Osteocyte (in vitro differentiated cells): ENCODE measurements around the gene EVC2. TPM values are rescaled to one million over a fixed set of nuclear protein-coding genes. Genes with fewer than 3 reads are reported as not detected.

ENCODE experiments used
- DNase-seq: peaks from one replicate; pipeline ENCODE4 v3.0.0; 2021; ENCODE audit warnings: mixed read lengths; ENCODE audit not compliant: unreplicated experiment; ENCODE audit errors: extremely low spot score
- H3K27ac Mint-ChIP-seq: one replicate; pipeline ENCODE4 v1.8.0; 2021; ENCODE audit warnings: mild to moderate bottlenecking, mixed read lengths; ENCODE audit not compliant: unreplicated experiment
- H3K27me3 Mint-ChIP-seq: one replicate; pipeline ENCODE4 v1.8.0; 2021; ENCODE audit warnings: mixed read lengths; ENCODE audit not compliant: unreplicated experiment
- H3K36me3 Mint-ChIP-seq: one replicate; pipeline ENCODE4 v1.8.0; 2021; ENCODE audit warnings: mixed read lengths; ENCODE audit not compliant: unreplicated experiment
- H3K4me1 Mint-ChIP-seq: one replicate; pipeline ENCODE4 v1.8.0; 2021; ENCODE audit warnings: mixed read lengths; ENCODE audit not compliant: unreplicated experiment
- H3K4me3 Mint-ChIP-seq: one replicate; pipeline ENCODE4 v1.8.0; 2021; ENCODE audit warnings: mild to moderate bottlenecking, moderate library complexity, mixed read lengths; ENCODE audit not compliant: unreplicated experiment
- H3K9me3 Mint-ChIP-seq: one replicate; pipeline ENCODE4 v1.8.0; 2021; ENCODE audit warnings: mixed read lengths; ENCODE audit not compliant: unreplicated experiment
- CTCF ChIP-seq: fragments of 200-600 bp; sonication (generic); IDR thresholded peaks from 2 replicates; pipeline ENCODE4 v1.5.0; 2021; ENCODE audit warnings: antibody characterized with exemption, mild to moderate bottlenecking, moderate library complexity
- total RNA-seq: library from RNA; stranded (reverse); gene quantifications from 2 replicates; pipeline ENCODE4 v1.2.1, GENCODE V29; 2021

The EVC2 gene
- total RNA-seq, 1 donor from 2014 or later: 3.1 TPM

DNA sequence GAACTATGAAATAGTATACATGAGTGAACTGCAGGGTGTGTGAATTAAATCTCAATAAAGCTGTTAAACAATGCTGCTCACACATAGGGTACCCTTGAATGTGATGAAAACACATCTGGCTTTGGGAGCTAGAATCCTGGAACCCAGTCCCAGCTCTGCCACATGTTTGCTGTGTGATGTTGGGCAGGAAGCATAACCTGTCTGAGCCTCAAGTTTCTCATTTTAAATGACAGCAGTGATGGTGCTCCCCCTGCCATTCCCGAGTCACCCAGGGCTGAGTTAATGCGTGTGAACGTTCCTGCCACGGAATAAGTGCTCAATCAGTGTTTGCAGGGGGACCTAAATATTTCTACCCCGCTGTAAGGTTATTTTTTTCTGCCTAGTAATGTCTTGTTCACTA lies 13.6 kb upstream of the EVC2 start:
- H3K36me3 Mint-ChIP-seq: peaks cover 43% of the 10 kb centered on the region

DNA sequence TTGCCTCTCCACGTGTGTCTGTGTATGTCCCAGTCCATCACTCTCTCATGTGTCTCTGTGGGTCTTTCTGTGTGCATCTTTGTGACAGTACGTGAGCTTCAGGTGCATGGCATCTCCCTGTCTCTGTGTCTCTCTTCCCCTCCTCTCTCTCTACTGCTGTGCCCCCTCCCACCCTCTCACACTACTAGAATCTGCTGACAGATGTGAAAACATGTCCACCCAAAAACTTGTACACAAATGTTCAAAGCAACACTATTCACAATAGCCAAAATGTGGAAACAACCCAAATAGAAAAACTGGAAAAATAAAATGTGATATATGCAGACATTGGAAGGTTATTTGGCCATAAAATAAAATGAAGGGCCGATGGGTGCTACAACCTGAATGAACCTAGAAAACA lies 12.6 kb upstream of the EVC2 start:
- no peak for DNase-seq
- Mint-ChIP-seq H3K4me3 (no peak overlapping the region), H3K27ac (no peak overlapping the region), H3K4me1 (peaks cover 18% of the 10 kb centered on the region), H3K9me3 (peaks cover 8% of the 10 kb centered on the region), H3K27me3 (no peaks in the 10 kb centered on the region), H3K36me3 (peaks cover 42% of the 10 kb centered on the region)
- no peak for TF ChIP-seq CTCF

More for the DNA sequence above, 13.6 kb upstream of the EVC2 start:
- Mint-ChIP-seq H3K27me3 (no peaks in the 10 kb centered on the region), H3K4me3 (no peak overlapping the region), H3K4me1 (peaks cover 17% of the 10 kb centered on the region), H3K9me3 (peaks cover 9% of the 10 kb centered on the region), H3K27ac (no peak overlapping the region)
- no peak for DNase-seq
- TF ChIP-seq CTCF: no peak

DNA sequence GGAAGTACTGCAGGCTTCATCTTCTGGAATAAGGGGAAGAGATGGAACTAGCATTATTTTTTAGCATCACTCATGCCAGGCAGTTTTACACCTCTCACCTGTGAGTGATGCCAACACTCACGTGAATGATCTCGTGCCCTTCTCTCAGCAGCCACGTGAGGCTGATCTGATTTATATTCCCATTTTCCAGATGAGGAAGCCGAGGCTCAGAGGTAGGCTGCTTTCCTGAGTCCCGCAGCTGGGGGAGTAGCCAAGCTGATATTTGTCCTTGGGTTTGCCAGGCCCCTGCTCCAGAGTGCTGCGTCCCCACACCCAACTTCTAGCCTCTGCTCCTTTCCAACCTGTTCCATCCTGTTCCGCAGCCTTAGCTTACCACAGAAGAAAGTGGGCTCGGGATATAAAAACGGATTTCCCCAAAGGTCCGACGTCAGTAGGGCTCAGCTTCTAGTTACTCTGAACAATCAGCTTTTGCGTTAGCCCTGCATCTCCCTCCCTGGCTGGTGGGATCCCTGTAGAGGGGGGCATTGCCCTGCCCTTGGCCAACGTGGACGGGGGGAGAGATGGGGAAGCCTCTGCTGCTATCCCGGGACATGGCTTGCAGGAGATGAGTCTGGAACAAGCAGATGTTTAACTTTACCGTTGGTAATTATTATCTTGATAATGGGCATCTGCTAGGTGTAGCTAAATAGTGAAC lies 11.9 kb upstream of the EVC2 start:
- Mint-ChIP-seq H3K4me3 (no peak overlapping the region), H3K9me3 (peaks cover 2% of the 10 kb centered on the region), H3K4me1 (peaks cover 18% of the 10 kb centered on the region), H3K27me3 (no peaks in the 10 kb centered on the region), H3K27ac (no peak overlapping the region), H3K36me3 (peaks cover 37% of the 10 kb centered on the region)
- TF ChIP-seq CTCF: no peak
- DNase-seq: no peak

DNA sequence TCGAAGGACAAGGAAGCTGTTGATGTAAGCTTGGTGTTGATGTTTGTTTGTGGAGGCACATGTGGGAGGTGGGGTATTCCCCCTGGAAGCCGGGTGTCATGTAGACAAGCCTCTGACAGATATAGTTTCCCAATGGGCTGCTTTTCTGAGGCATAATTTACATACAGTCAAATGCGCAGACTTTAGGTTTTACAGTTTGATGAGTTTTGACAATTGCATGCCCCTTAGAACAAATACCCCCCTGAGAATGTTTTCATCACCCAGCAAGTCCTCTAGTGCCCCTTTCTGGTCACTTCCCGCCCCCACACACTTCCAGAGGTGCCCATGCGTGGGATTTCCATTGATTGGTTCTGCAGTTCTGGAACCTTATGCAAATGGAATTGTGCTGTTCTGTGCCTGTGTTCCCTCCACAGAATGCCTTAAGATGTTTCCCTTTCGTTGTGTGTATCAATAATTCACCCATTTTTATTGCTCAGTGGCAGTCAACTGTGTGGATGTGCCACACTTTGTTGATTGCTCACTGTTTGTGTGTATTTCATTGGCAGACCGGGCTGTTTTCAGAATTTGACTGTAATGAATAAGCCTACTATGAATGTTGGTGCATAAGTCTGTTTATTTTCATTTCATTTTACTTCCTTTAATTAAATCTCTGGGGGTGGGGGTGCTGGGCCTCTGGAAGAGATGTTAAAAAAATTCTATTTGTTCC lies 11.1 kb upstream of the EVC2 start:
- Mint-ChIP-seq H3K27me3 (no peaks in the 10 kb centered on the region), H3K4me3 (no peak overlapping the region), H3K36me3 (peaks cover 34% of the 10 kb centered on the region), H3K4me1 (peaks cover 18% of the 10 kb centered on the region), H3K27ac (no peak overlapping the region), H3K9me3 (peaks cover 6% of the 10 kb centered on the region)
- no peak for DNase-seq
- no peak for TF ChIP-seq CTCF

- no peak for TF ChIP-seq CTCF
- H3K36me3 Mint-ChIP-seq: peaks cover 28% of the 10 kb centered on the region
- DNase-seq: no peak
- peaks cover 21% of the 10 kb centered on the region for H3K4me1 Mint-ChIP-seq
- peaks cover 6% of the 10 kb centered on the region for H3K9me3 Mint-ChIP-seq
- no peak overlapping the region for H3K27ac Mint-ChIP-seq
- H3K27me3 Mint-ChIP-seq: no peaks in the 10 kb centered on the region
- H3K4me3 Mint-ChIP-seq: no peak overlapping the region
Measured at GRCh38 chr4:5718411-5718810, 10.1 kb upstream of the EVC2 start.
